HG03342 (cell line): Measurements from ENCODE around the gene CDH15.
"Not testable (repeated sequence)": the region's sequence is repeated elsewhere in the genome, so short reads cannot be mapped to it uniquely, and the experiment has no call there.

Experiments used
- ATAC-seq: cut with Tn5 transposase; IDR thresholded peaks from one replicate; pipeline ENCODE4 v1.9.1; 2021; ENCODE audit warnings: mild to moderate bottlenecking, moderate library complexity; ENCODE audit not compliant: unreplicated experiment

CDH15 gene

GRCh38 chr16:89155851-89156739, 15.5 kb upstream of the CDH15 start:
- ATAC-seq = no peak

- ATAC-seq = no peak
These were observed 14.6 kb upstream of the CDH15 start for GRCh38 chr16:89156740-89157645.

GRCh38 chr16:89157778-89158177, 13.8 kb upstream of the CDH15 start:
- no peak for ATAC-seq

GRCh38 chr16:89159066-89159849, 12.3 kb upstream of the CDH15 start:
- no peak for ATAC-seq

GRCh38 chr16:89159850-89160354, 11.6 kb upstream of the CDH15 start:
- ATAC-seq = no peak

- ATAC-seq = no peak
These were observed 10.4 kb upstream of the CDH15 start for GRCh38 chr16:89160977-89161701.

- ATAC-seq = no peak
These were observed 9.5 kb upstream of the CDH15 start for GRCh38 chr16:89161763-89162713.

GRCh38 chr16:89163297-89163696, 8.3 kb upstream of the CDH15 start:
- ATAC-seq = no peak

GRCh38 chr16:89164436-89164835, 7.1 kb upstream of the CDH15 start:
- no peak for ATAC-seq

GRCh38 chr16:89164847-89165680, 6.5 kb upstream of the CDH15 start:
- ATAC-seq = no peak

- ATAC-seq = not testable (repeated sequence)
These were observed 5.9 kb upstream of the CDH15 start for GRCh38 chr16:89165681-89165979.

GRCh38 chr16:89166696-89167424, 4.7 kb upstream of the CDH15 start:
- ATAC-seq = no peak

GRCh38 chr16:89167425-89167941, 4.1 kb upstream of the CDH15 start:
- ATAC-seq = no peak

GRCh38 chr16:89168381-89169189, 3.0 kb upstream of the CDH15 start:
- ATAC-seq = no peak

- ATAC-seq = no peak
These were observed 1.8 kb upstream of the CDH15 start for GRCh38 chr16:89169778-89170177.

- ATAC-seq = no peak
These were observed 967 bp upstream of the CDH15 start for GRCh38 chr16:89170346-89171215.
